Sigmoid colon (tissue), 4 donors: ENCODE results near the gene NCAM2.

Experiments
- CTCF ChIP-seq, 4 experiments: fragments of 450-650 bp in 3 of 4; fragments of 200-600 bp in 1 of 4; IDR thresholded peaks; one replicate each; pipeline ENCODE4 v1.5.1; 2016 to 2019; ENCODE audit warnings: antibody characterized with exemption in 4 of 4, mild to moderate bottlenecking in 3 of 4, moderate library complexity in 2 of 4
- EP300 ChIP-seq, 4 donors: sonication (generic); formaldehyde crosslinking; IDR thresholded peaks; one replicate each; pipeline ENCODE4 v1.6.1; 2017; ENCODE audit warnings: antibody characterized with exemption in 4 of 4
- POLR2A ChIP-seq, 2 donors: fragments of 450-650 bp; IDR thresholded peaks; one replicate each; pipeline ENCODE4 v1.6.1; 2016; ENCODE audit warnings: antibody characterized with exemption in 2 of 2, mild to moderate bottlenecking in 2 of 2, moderate library complexity in 2 of 2

GRCh38 chr21:21103692-21104091 lies 105.5 kb downstream of the NCAM2 start:
- no peak for TF ChIP-seq POLR2A (IDR thresholded peaks at IDR 0.05)
- no peak for TF ChIP-seq CTCF (IDR thresholded peaks at IDR 0.05)
- TF ChIP-seq EP300 (IDR thresholded peaks at IDR 0.05), result no peak
